ENCODE results near the gene ARID1B. TPM values are rescaled to one million over a fixed set of nuclear protein-coding genes. Genes with fewer than 3 reads are reported as not detected.
"Not testable (repeated sequence)": the region's sequence is repeated elsewhere in the genome, so short reads cannot be mapped to it uniquely, and the experiment has no call there.

ARID1B gene
- total RNA-seq, 1 donor from 2014 or later, result 47.3 TPM

DNA sequence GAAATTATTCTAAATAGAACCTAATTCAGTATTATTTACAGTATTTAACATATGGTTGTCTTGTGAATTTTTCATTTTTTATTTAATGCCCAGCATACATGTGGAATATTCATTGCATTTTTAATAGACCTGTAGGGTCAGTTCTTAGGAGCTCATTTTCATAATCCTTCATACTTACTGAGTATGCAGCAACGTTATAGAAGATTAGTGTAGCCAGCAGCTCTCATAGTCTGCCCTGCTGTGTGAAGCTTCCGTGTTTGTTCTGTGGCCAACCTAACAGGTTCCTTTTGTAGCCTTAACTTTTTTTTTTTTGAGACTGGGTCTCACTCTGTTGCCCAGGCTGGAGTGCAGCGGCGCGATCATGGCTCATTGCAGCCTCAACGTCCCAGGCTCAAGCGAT is 261.4 kb downstream of the ARID1B start:
- no peak for TF ChIP-seq CTCF (IDR thresholded peaks at IDR 0.05; ENCODE audit: insufficient read depth, low read length, poor library complexity, severe bottlenecking)
- Histone ChIP-seq H3K4me3 (ENCODE audit: low read depth, low read length) (no peak overlapping the region), H3K27me3 (ENCODE audit: control insufficient read depth, insufficient read depth, low read length) (no peaks in the 10 kb centered on the region), H3K36me3 (ENCODE audit: control insufficient read depth, insufficient read depth, low read length) (no peaks in the 10 kb centered on the region)
- DNase-seq (ENCODE audit: low read depth), result no peak

- H3K27me3 ChIP-seq (ENCODE audit: control insufficient read depth, insufficient read depth, low read length); DNase-seq (ENCODE audit: low read depth); H3K4me3 ChIP-seq (ENCODE audit: low read depth, low read length); H3K36me3 ChIP-seq (ENCODE audit: control insufficient read depth, insufficient read depth, low read length): not testable (repeated sequence)
Observed at GRCh38 chr6:157039639-157040038, 262.5 kb downstream of the ARID1B start.

DNA sequence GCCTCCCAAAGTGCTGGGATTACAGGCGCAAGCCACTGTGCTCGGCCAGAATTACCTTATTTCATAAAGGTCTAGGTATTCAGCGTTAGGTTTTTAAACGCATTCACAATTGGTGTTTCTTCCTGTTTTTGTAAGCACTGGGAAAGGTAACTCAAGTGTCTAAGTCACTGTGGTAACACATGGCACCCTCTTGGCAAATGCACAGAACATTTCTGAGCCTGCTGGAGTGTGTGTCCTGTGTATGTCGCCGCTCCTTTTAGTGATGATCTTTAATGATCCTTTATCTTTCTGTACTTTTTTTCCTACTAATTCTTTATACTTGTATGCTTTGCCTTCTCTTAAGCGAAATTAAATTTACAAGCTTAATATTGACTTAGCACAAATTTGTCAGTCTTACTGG is 263.0 kb downstream of the ARID1B start:
- no peak for DNase-seq (ENCODE audit: low read depth)
- Histone ChIP-seq H3K36me3 (ENCODE audit: control insufficient read depth, insufficient read depth, low read length) (no peaks in the 10 kb centered on the region), H3K4me3 (ENCODE audit: low read depth, low read length) (no peak overlapping the region), H3K27me3 (ENCODE audit: control insufficient read depth, insufficient read depth, low read length) (no peaks in the 10 kb centered on the region)
- no peak for TF ChIP-seq CTCF (IDR thresholded peaks at IDR 0.05; ENCODE audit: insufficient read depth, low read length, poor library complexity, severe bottlenecking)

DNA sequence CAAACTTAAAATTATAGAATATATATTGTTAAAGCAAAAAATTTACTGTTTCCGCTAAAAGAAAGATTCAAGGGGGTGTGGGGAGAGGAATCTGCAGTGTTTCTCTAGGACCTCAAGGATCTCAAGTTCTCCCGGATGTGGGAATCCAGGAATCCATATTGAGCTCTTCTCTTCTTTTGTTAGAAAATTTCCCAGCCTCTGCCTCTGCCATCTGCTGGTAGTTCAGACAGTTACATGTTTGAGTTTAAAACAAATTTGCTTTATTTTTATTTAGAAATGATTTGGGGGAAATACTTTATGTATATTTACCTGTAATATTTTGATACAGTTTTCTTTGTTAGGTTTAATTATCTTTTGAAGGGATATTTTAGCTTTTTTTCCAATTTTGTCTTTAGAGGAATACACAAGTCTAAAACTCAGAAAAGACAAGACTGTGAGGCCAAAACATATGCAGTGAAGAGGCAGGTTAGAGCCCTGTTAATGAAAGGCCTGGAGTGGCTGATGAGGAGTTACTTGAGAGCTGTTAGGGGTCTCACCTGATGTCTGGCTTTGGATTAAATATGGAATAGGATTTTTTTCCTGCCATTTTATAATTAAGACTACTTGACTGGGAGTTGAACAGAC is 268.8 kb downstream of the ARID1B start:
- no peak for DNase-seq (ENCODE audit: low read depth)

DNA sequence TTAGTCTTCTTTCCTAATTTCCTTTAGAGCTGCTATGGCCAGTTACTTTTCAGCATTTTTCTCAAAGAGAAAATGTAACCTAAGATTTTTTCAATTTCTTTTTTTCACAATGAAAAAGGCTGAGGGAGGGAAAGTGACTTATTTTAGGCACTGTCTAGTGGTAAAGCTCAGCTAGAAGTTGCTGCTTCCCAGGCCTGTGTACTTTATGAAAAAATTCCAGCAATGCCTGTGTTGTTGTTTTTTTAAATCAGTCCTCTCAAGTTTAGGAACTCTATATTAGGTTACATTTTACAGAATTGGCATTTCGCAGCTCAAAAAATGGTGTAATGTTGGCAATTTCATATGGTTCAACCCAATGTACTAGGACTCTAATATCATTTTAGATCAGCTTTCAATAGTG is 269.6 kb downstream of the ARID1B start:
- no peak for DNase-seq (ENCODE audit: low read depth)
- H3K4me3 ChIP-seq (ENCODE audit: low read depth, low read length), result no peak overlapping the region
- TF ChIP-seq CTCF (IDR thresholded peaks at IDR 0.05; ENCODE audit: insufficient read depth, low read length, poor library complexity, severe bottlenecking), result no peak
- H3K27me3 ChIP-seq (ENCODE audit: control insufficient read depth, insufficient read depth, low read length), result no peaks in the 10 kb centered on the region
- H3K36me3 ChIP-seq (ENCODE audit: control insufficient read depth, insufficient read depth, low read length), result no peaks in the 10 kb centered on the region

More for the DNA sequence above, 268.8 kb downstream of the ARID1B start:
- Histone ChIP-seq H3K36me3 (ENCODE audit: control insufficient read depth, insufficient read depth, low read length) (no peaks in the 10 kb centered on the region), H3K27me3 (ENCODE audit: control insufficient read depth, insufficient read depth, low read length) (no peaks in the 10 kb centered on the region), H3K4me3 (ENCODE audit: low read depth, low read length) (no peak overlapping the region)
- TF ChIP-seq CTCF (IDR thresholded peaks at IDR 0.05; ENCODE audit: insufficient read depth, low read length, poor library complexity, severe bottlenecking), result peak; percentile 64

- H3K4me3 ChIP-seq (ENCODE audit: low read depth, low read length), result no peak overlapping the region
Observed at GRCh38 chr6:157047328-157047727, 270.1 kb downstream of the ARID1B start.

More at GRCh38 chr6:157047328-157047727, 270.1 kb downstream of the ARID1B start:
- no peak for TF ChIP-seq CTCF (IDR thresholded peaks at IDR 0.05; ENCODE audit: insufficient read depth, low read length, poor library complexity, severe bottlenecking)
- no peaks in the 10 kb centered on the region for H3K36me3 ChIP-seq (ENCODE audit: control insufficient read depth, insufficient read depth, low read length)
- H3K27me3 ChIP-seq (ENCODE audit: control insufficient read depth, insufficient read depth, low read length), result no peaks in the 10 kb centered on the region
- no peak for DNase-seq (ENCODE audit: low read depth)
